K562 (cell line): Measurements from ENCODE around the gene SPATA2L. TPM values are rescaled to one million over a fixed set of nuclear protein-coding genes. Genes with fewer than 3 reads are reported as not detected.

Source experiments
- ATAC-seq: fragments of 200-7000 bp; cut with Tn5 transposase; 3 replicates; pipeline ENCODE4 v1.9.1; 2020; ENCODE audit warnings: moderate library complexity
- BruUV-seq: library from RNA; stranded (reverse); fragments of 400-500 nt; replicated peaks from 2 replicates; lab custom pipeline; 2021; lab: Mats Ljungman, UMichigan
- CTCF ChIA-PET: fragments of 300-600 bp; formaldehyde crosslinking; extraction: SDS; loops from one replicate; lab custom pipeline; 2021; ENCODE audit warnings: low intra/inter-chr PET ratio; lab: Yijun Ruan, JAX
- POLR2A ChIA-PET: fragments of 300-600, 350-650 bp; sonication (Branson Sonifier 250); formaldehyde crosslinking; extraction: SDS; loops from one replicate; lab custom pipeline; 2021; ENCODE audit warnings: antibody characterized with exemption, inconsistent platforms; lab: Yijun Ruan, JAX
- DNase-seq, 4 experiments: peaks; one replicate each; pipeline versions ENCODE4 v3.0.0 to v3.0.0-alpha.2; 2011 to 2018; ENCODE audit warnings: low spot score in 3 of 4, mixed read lengths in 3 of 4; ENCODE audit errors: extremely low read depth in 1 of 4
- FAIRE-seq: peaks from 2 replicates; lab custom pipeline; 2011; peaks lifted over from hg19 to GRCh38; lab: Jason Lieb, UNC
- H2AFZ ChIP-seq: 2 replicates; pipeline ENCODE4 v1.6.0; 2011; ENCODE audit warnings: low read depth, low read length, control low read depth, inconsistent platforms
- H3K27ac ChIP-seq: fragments of 200-600 bp; 3 replicates; pipeline ENCODE4 v1.8.0; 2011; ENCODE audit warnings: low read depth, mild to moderate bottlenecking, control low read depth, inconsistent platforms, low read length, moderate library complexity, mixed read lengths; ENCODE audit errors: extremely low read depth
- H3K27me3 ChIP-seq, 2 experiments: fragments of 300-600 bp in 1 of 2; 2 replicates in 1 of 2; 3 replicates in 1 of 2; pipeline versions ENCODE4 v1.6.0 to v1.8.0; 2011; ENCODE audit warnings: inconsistent platforms in 2 of 2, low read length in 2 of 2, mild to moderate bottlenecking in 1 of 2, mixed read lengths in 1 of 2, moderate library complexity in 1 of 2; ENCODE audit not compliant: control insufficient read depth in 2 of 2, insufficient read depth in 2 of 2
- H3K36me3 ChIP-seq: fragments of 300-600 bp; 3 replicates; pipeline ENCODE4 v1.8.0; 2011; ENCODE audit warnings: mild to moderate bottlenecking, low read length, inconsistent platforms; ENCODE audit not compliant: control insufficient read depth, insufficient read depth
- H3K4me1 ChIP-seq, 2 experiments: fragments of 200-600 bp in 1 of 2; replicated peaks in 1 of 2; 2 replicates in 1 of 2; 3 replicates in 1 of 2; pipeline versions ENCODE4 v1.5.1 to v1.8.0; 2011; ENCODE audit warnings: inconsistent platforms in 2 of 2, low read length in 2 of 2, mild to moderate bottlenecking in 1 of 2, mixed read lengths in 1 of 2, moderate library complexity in 1 of 2; ENCODE audit not compliant: control insufficient read depth in 2 of 2, insufficient read depth in 2 of 2
- H3K4me2 ChIP-seq: 2 replicates; pipeline ENCODE4 v1.6.1; 2011; ENCODE audit warnings: low read length, control low read depth, inconsistent platforms, mixed read lengths; ENCODE audit not compliant: insufficient read depth
- H3K4me3 ChIP-seq: fragments of 200-600 bp; sonication (generic), shearing (Covaris generic); 2 replicates; pipeline ENCODE4 v1.5.1; 2016; ENCODE audit warnings: control low read depth, inconsistent platforms
- H3K79me2 ChIP-seq: fragments of 200-600 bp; 3 replicates; pipeline ENCODE4 v1.8.0; 2011; ENCODE audit warnings: low read length, inconsistent platforms; ENCODE audit not compliant: control insufficient read depth, insufficient read depth
- H3K9ac ChIP-seq, 2 experiments: 2 replicates each; pipeline versions ENCODE4 v1.6.0 to v1.6.1; 2011; ENCODE audit warnings: low read depth in 2 of 2, low read length in 2 of 2, control low read depth in 1 of 2, inconsistent platforms in 1 of 2, mild to moderate bottlenecking in 1 of 2, mixed read lengths in 1 of 2; ENCODE audit not compliant: insufficient read depth in 1 of 2
- H3K9me1 ChIP-seq: one replicate; pipeline ENCODE4 v1.6.0; 2011; ENCODE audit warnings: inconsistent platforms, mild to moderate bottlenecking, low read length, moderate library complexity; ENCODE audit not compliant: control insufficient read depth, insufficient read depth
- H3K9me3 ChIP-seq: replicated peaks from 2 replicates; pipeline ENCODE4 v1.5.1; 2011; ENCODE audit warnings: low read depth, low read length, inconsistent platforms; ENCODE audit not compliant: control insufficient read depth, insufficient read depth
- H4K20me1 ChIP-seq: replicated peaks from 2 replicates; pipeline ENCODE4 v1.6.1; 2011; ENCODE audit warnings: low read length, inconsistent platforms, mixed read lengths; ENCODE audit not compliant: control insufficient read depth, insufficient read depth
- CCNT2 ChIP-seq: IDR thresholded peaks from 2 replicates; pipeline ENCODE4 v1.6.1; 2011; ENCODE audit warnings: borderline replicate concordance, low read depth, mild to moderate bottlenecking, moderate library complexity, mixed read lengths, low read length; ENCODE audit not compliant: insufficient read length; ENCODE audit errors: extremely low read depth
- CREB3L1 ChIP-seq: fragments of 450-650 bp; IDR thresholded peaks from 2 replicates; pipeline ENCODE4 v1.6.1; 2014; ENCODE audit warnings: low read depth, mild to moderate bottlenecking, moderate library complexity, borderline replicate concordance
- HNRNPL ChIP-seq: fragments of 200-400 bp; formaldehyde crosslinking; IDR thresholded peaks from 2 replicates; pipeline ENCODE4 v1.6.1; 2017; ENCODE audit warnings: low read depth, mild to moderate bottlenecking, low read length
- POLR2A ChIP-seq: fragments of 450-650 bp; conservative IDR thresholded peaks from 2 replicates; pipeline ENCODE4 v1.6.1; 2016
- POLR2G ChIP-seq: fragments of 200-400 bp; formaldehyde crosslinking; IDR thresholded peaks from 2 replicates; pipeline ENCODE4 v1.6.1; 2017; ENCODE audit warnings: low read depth, mild to moderate bottlenecking, antibody characterized with exemption, low read length, moderate library complexity
- PREB ChIP-seq: sonication (generic); formaldehyde crosslinking; IDR thresholded peaks from 2 replicates; pipeline ENCODE4 v1.8.1; 2023; ENCODE audit warnings: mild to moderate bottlenecking, missing genetic modification reagents
- RBFOX2 ChIP-seq: fragments of 200-400 bp; formaldehyde crosslinking; IDR thresholded peaks from 2 replicates; pipeline ENCODE4 v1.6.1; 2017; ENCODE audit warnings: low read depth, mild to moderate bottlenecking, low read length, moderate library complexity
- RBM22 ChIP-seq: fragments of 200-400 bp; formaldehyde crosslinking; IDR thresholded peaks from 2 replicates; pipeline ENCODE4 v1.6.1; 2018; ENCODE audit warnings: low read length, low read depth; ENCODE audit not compliant: poor library complexity, severe bottlenecking
- SUPT5H ChIP-seq: fragments of 450-650 bp; IDR thresholded peaks from 2 replicates; pipeline ENCODE4 v1.6.1; 2016
- ZBTB33 ChIP-seq: sonication (generic); formaldehyde crosslinking; IDR thresholded peaks from 2 replicates; pipeline ENCODE4 v1.8.1; 2023; ENCODE audit warnings: mild to moderate bottlenecking, missing genetic modification reagents
- WGBS: fragments of 100-300 bp; shearing (Covaris generic); methylation state at CpG from one replicate; pipeline ENCODE4 v1.1.6; 2016; ENCODE audit warnings: low coverage, mixed read lengths; ENCODE audit not compliant: insufficient coverage; ENCODE audit errors: missing lambda C conversion rate; 5-methylcytosine and 5-hydroxymethylcytosine counted together
- in situ Hi-C: fragments of 300-500 bp; cut with MboI; formaldehyde crosslinking; loops from 4 replicates; pipeline ENCODE4 v1.15.0; 2018; ENCODE audit warnings: inconsistent platforms, mixed read lengths
- intact Hi-C: fragments of 100-400 bp; cut with micrococcal nuclease; formaldehyde crosslinking; loops from 2 replicates; pipeline ENCODE4 v1.14.2; 2022
- polyA plus RNA-seq, 8 experiments: library from polyadenylated mRNA; depleted of rRNA in 4 of 8; stranded (reverse) in 5 of 8; unstranded in 3 of 8; fragments of >200 nt; fragmentation: Nextera tagmentation in 2 of 8; fragmentation: Illumina TruSeq in 1 of 8; extraction: Ambion mirVana in 2 of 8; extraction: Trizol in 1 of 8; gene quantifications; 2 replicates each; pipeline versions ENCODE4 v1.2.1 to v1.2.3, GENCODE V29; 2011 to 2014; ENCODE audit warnings: inconsistent platforms in 1 of 8, missing spikeins in 1 of 8
- total RNA-seq, 7 experiments: library from RNA; depleted of rRNA in 6 of 7; stranded (reverse); fragments of >200 nt in 6 of 7; fragmentation: Illumina TruSeq in 2 of 7; extraction: Trizol in 2 of 7; gene quantifications; 2 replicates each; pipeline versions ENCODE4 v1.2.1 to v1.2.3, GENCODE V29; 2011 to 2021; ENCODE audit warnings: low replicate concordance in 1 of 7

The SPATA2L gene
- total and polyA plus RNA-seq, 9 of the 15 experiments (the other 6 are each of a cell fraction or from before 2014, with no cell fraction given) = 0.13 to 19.2 (median 4.8) TPM; not detected in 1

- BruUV-seq = no TSS peak
- DNase-seq = no peak
- no peak overlapping the region for H3K27ac ChIP-seq
- peaks cover 0 to 50% of the 10 kb centered on the region in 2 experiments; a peak in 3 of 5 replicates for H3K4me1 ChIP-seq
- H3K4me3 ChIP-seq = no peak overlapping the region
- peaks cover 83% of the 10 kb centered on the region for H3K36me3 ChIP-seq
- ChIA-PET POLR2A (interaction anchor here (0.6 to 1.5 kb wide), 5 partner anchors 7 to 117 kb away, joined by 3 to 8 read pairs (median 3); partner anchors contain the start of gene CDK10), CTCF (no interaction called here)
- no peak overlapping the region for H2AFZ ChIP-seq
- peaks cover 11% of the 10 kb centered on the region for H3K9me1 ChIP-seq
- no peak overlapping the region for H3K4me2 ChIP-seq
- 0 out of 2 replicates have a peak, but pooled peaks have one; percentile 36 for TF ChIP-seq SUPT5H
- TF ChIP-seq POLR2A = peak; percentile 58
- TF ChIP-seq RBFOX2 = peak; percentile 32; the same call in 1 of the 2 replicates
- peak; percentile 61; the same call in 1 of the 2 replicates for TF ChIP-seq HNRNPL
- no peak for TF ChIP-seq CREB3L1
- peak; percentile 71 for TF ChIP-seq RBM22
- TF ChIP-seq PREB (CRISPR knock-in tag) = no peak
- TF ChIP-seq ZBTB33 (CRISPR knock-in tag) = peak; percentile 30; the same call in 1 of the 2 replicates
- peak; percentile 59; the same call in 1 of the 2 replicates for TF ChIP-seq POLR2G
- TF ChIP-seq CCNT2 = no peak
- WGBS = 91% methylated on average over 31 of the region's 32 CpGs
- intact Hi-C loops (no loop called here), in situ Hi-C loops (no loop called here)
- H3K79me2 ChIP-seq = peaks cover 3% of the 10 kb centered on the region; the same call in 2 of the 3 replicates
- no peaks in the 10 kb centered on the region for H3K9me3 ChIP-seq
- 0 out of 4 replicates have a peak overlapping the region, but pooled peaks of 1 of the 2 experiments have one; percentile 40 for H3K9ac ChIP-seq
- FAIRE-seq = no peak
- ATAC-seq = no peak
- H3K27me3 ChIP-seq = no peaks in the 10 kb centered on the region
- H4K20me1 ChIP-seq = no peaks in the 10 kb centered on the region
Measured at GRCh38 chr16:89693931-89694783, 7.3 kb downstream of the SPATA2L start.
